SK-N-SH treated with all-trans-retinoic acid at 6 μM for 48 hours (cell line): ENCODE data around the gene RTN4IP1.

Source experiments
- ATAC-seq: fragments of 200-7000 bp; cut with Tn5 transposase; 3 replicates; pipeline ENCODE4 v1.9.1; 2020; ENCODE audit warnings: mild to moderate bottlenecking, moderate library complexity
- ARNTL ChIP-seq: fragments of 450-650 bp; formaldehyde crosslinking; IDR thresholded peaks from 2 replicates; pipeline ENCODE4 v1.5.0; 2020; ENCODE audit warnings: low read depth, mild to moderate bottlenecking, moderate library complexity, borderline replicate concordance
- BACH2 ChIP-seq: fragments of 250-450 bp; sonication (Bioruptor Pico); IDR thresholded peaks from 2 replicates; pipeline ENCODE4 v1.9.0; 2021; ENCODE audit warnings: mild to moderate bottlenecking, borderline replicate concordance
- CREB5 ChIP-seq: fragments of 250-450 bp; sonication (Bioruptor Pico); IDR thresholded peaks from 2 replicates; pipeline ENCODE4 v1.5.1; 2020; ENCODE audit warnings: low read depth, mild to moderate bottlenecking, moderate library complexity
- CSRNP3 ChIP-seq: fragments of 250-450 bp; sonication (Bioruptor Pico); IDR thresholded peaks from 2 replicates; pipeline ENCODE4 v1.5.1; 2021; ENCODE audit warnings: mild to moderate bottlenecking, moderate library complexity
- ESRRG ChIP-seq: fragments of 250-450 bp; sonication (Bioruptor Pico); IDR thresholded peaks from 2 replicates; pipeline ENCODE4 v1.6.1; 2021; ENCODE audit warnings: mild to moderate bottlenecking
- GLIS3 ChIP-seq: fragments of 250-450 bp; sonication (Bioruptor Pico); IDR thresholded peaks from 2 replicates; pipeline ENCODE4 v1.5.0; 2020; ENCODE audit warnings: mild to moderate bottlenecking, moderate library complexity
- OSR1 ChIP-seq: fragments of 250-450 bp; sonication (Bioruptor Pico); IDR thresholded peaks from 2 replicates; pipeline ENCODE4 v1.8.0; 2022; ENCODE audit warnings: moderate library complexity, mild to moderate bottlenecking, inconsistent platforms
- PATZ1 ChIP-seq: fragments of 250-450 bp; sonication (Bioruptor Pico); IDR thresholded peaks from 2 replicates; pipeline ENCODE4 v1.8.0; 2020; ENCODE audit warnings: mild to moderate bottlenecking, moderate library complexity, borderline replicate concordance
- POU6F1 ChIP-seq: fragments of 250-450 bp; sonication (Bioruptor Pico); IDR thresholded peaks from 2 replicates; pipeline ENCODE4 v1.8.0; 2021; ENCODE audit warnings: low read depth, mild to moderate bottlenecking, moderate library complexity, borderline replicate concordance
- PPARA ChIP-seq: fragments of 250-450 bp; sonication (Bioruptor Pico); IDR thresholded peaks from 2 replicates; pipeline ENCODE4 v1.5.0; 2020; ENCODE audit warnings: mild to moderate bottlenecking, borderline replicate concordance
- RARB ChIP-seq: fragments of 250-450 bp; sonication (Bioruptor Pico); IDR thresholded peaks from 2 replicates; pipeline ENCODE4 v1.8.0; 2021; ENCODE audit warnings: mild to moderate bottlenecking, moderate library complexity
- SNAI2 ChIP-seq: fragments of 250-450 bp; sonication (Bioruptor Pico); IDR thresholded peaks from 2 replicates; pipeline ENCODE4 v1.5.0; 2020; ENCODE audit warnings: mild to moderate bottlenecking, moderate library complexity
- TCF4 ChIP-seq: fragments of 250-450 bp; sonication (Bioruptor Pico); IDR thresholded peaks from 2 replicates; pipeline ENCODE4 v1.8.0; 2021; ENCODE audit warnings: mild to moderate bottlenecking, moderate library complexity, borderline replicate concordance
- TOX ChIP-seq: fragments of 250-450 bp; sonication (Bioruptor Pico); IDR thresholded peaks from 2 replicates; pipeline ENCODE4 v1.8.0; 2021; ENCODE audit warnings: mild to moderate bottlenecking, moderate library complexity, borderline replicate concordance
- TSHZ2 ChIP-seq: fragments of 250-450 bp; sonication (Bioruptor Pico); IDR thresholded peaks from 2 replicates; pipeline ENCODE4 v1.5.0; 2020; ENCODE audit warnings: mild to moderate bottlenecking, moderate library complexity
- ZC3H10 ChIP-seq: fragments of 250-450 bp; sonication (Bioruptor Pico); IDR thresholded peaks from 2 replicates; pipeline ENCODE4 v1.5.1; 2021; ENCODE audit warnings: mild to moderate bottlenecking, moderate library complexity
- ZFP3 ChIP-seq: fragments of 250-450 bp; sonication (Bioruptor Pico); IDR thresholded peaks from 2 replicates; pipeline ENCODE4 v1.5.0; 2020; ENCODE audit warnings: mild to moderate bottlenecking, moderate library complexity
- ZFP30 ChIP-seq: fragments of 450-650 bp; formaldehyde crosslinking; IDR thresholded peaks from 2 replicates; pipeline ENCODE4 v1.5.0; 2022; ENCODE audit warnings: mild to moderate bottlenecking, moderate library complexity
- ZNF565 ChIP-seq: fragments of 450-650 bp; formaldehyde crosslinking; conservative IDR thresholded peaks from 2 replicates; pipeline ENCODE4 v1.5.0; 2020; ENCODE audit warnings: low read depth, mild to moderate bottlenecking, moderate library complexity
- ZNF70 ChIP-seq: fragments of 450-650 bp; formaldehyde crosslinking; IDR thresholded peaks from 2 replicates; pipeline ENCODE4 v1.5.0; 2020; ENCODE audit warnings: mild to moderate bottlenecking, moderate library complexity
- ZNF8 ChIP-seq: fragments of 450-650 bp; formaldehyde crosslinking; IDR thresholded peaks from 2 replicates; pipeline ENCODE4 v1.5.0; 2020; ENCODE audit warnings: mild to moderate bottlenecking, moderate library complexity

RTN4IP1 gene

GRCh38 chr6:106534564-106534982 is 94.7 kb downstream of the RTN4IP1 start:
- ATAC-seq = no peak
- no peak for TF ChIP-seq ZNF8 (CRISPR knock-in tag)
- TF ChIP-seq POU6F1 (CRISPR knock-in tag) = no peak
- no peak for TF ChIP-seq CSRNP3 (CRISPR knock-in tag)
- TF ChIP-seq TCF4 = no peak
- TF ChIP-seq RARB = no peak
- TF ChIP-seq CREB5 (CRISPR knock-in tag) = no peak
- no peak for TF ChIP-seq ZNF70 (CRISPR knock-in tag)
- TF ChIP-seq ZNF565 (CRISPR knock-in tag) = no peak
- TF ChIP-seq GLIS3 (CRISPR knock-in tag) = no peak
- TF ChIP-seq ZFP3 (CRISPR knock-in tag) = no peak
- TF ChIP-seq TSHZ2 = no peak
- no peak for TF ChIP-seq PATZ1
- TF ChIP-seq BACH2 (CRISPR knock-in tag) = no peak
- no peak for TF ChIP-seq ZC3H10
- no peak for TF ChIP-seq ARNTL
- TF ChIP-seq ZFP30 = no peak
- TF ChIP-seq TOX = no peak
- TF ChIP-seq ESRRG (CRISPR knock-in tag) = no peak

- 0 out of 3 replicates have a peak, but pooled peaks have one; percentile 3 for ATAC-seq
- no peak for TF ChIP-seq TOX
- TF ChIP-seq CREB5 (CRISPR knock-in tag) = no peak
- no peak for TF ChIP-seq ZNF8 (CRISPR knock-in tag)
- TF ChIP-seq ARNTL = no peak
- TF ChIP-seq CSRNP3 (CRISPR knock-in tag) = no peak
- no peak for TF ChIP-seq BACH2 (CRISPR knock-in tag)
- no peak for TF ChIP-seq OSR1 (CRISPR knock-in tag)
- TF ChIP-seq PPARA (CRISPR knock-in tag) = no peak
- TF ChIP-seq TCF4 = no peak
- TF ChIP-seq POU6F1 (CRISPR knock-in tag) = no peak
- no peak for TF ChIP-seq SNAI2
These were observed 95.3 kb downstream of the RTN4IP1 start for GRCh38 chr6:106534004-106534403.
